Fibroblast of mammary gland (primary cell): ENCODE measurements around the gene FBLN2.

Experiments used
- DNase-seq: peaks from one replicate; pipeline ENCODE4 v3.0.0-alpha.2; 2010; ENCODE audit warnings: low read depth
- H3K4me3 ChIP-seq: 2 replicates; pipeline ENCODE4 v1.5.1; 2011; ENCODE audit warnings: low read depth, mild to moderate bottlenecking, low read length, moderate library complexity; ENCODE audit not compliant: control insufficient read depth
- CTCF ChIP-seq: conservative IDR thresholded peaks from 2 replicates; pipeline ENCODE4 v1.5.1; 2011; ENCODE audit warnings: low read depth, low read length, inconsistent platforms; ENCODE audit not compliant: control insufficient read depth, insufficient read depth

FBLN2 gene

DNA sequence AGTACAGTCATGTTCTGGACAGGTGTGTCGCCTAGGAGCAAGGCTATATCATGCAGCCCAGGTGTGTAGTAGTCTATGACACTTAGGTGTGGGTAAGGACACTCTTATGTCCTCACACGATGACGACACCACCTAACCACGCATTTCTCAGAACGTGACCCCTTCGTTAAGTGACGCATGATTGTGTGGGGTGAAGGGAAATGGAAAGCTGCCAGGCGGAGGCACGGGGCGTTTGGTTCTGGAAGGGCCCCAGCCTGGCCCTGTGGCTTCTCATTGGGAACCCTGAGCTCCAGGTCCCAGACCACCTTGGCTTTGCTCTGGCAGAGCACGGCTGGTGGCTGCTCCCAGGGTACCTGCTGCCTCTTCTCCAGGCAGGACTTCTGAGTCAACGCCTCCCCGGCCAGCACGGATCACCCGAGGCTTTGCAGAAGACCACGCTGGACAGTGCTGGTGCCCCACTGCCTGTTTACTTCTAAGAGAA, 39.3 kb downstream of the FBLN2 start:
- no peak for TF ChIP-seq CTCF
- DNase-seq = no peak
- no peak overlapping the region for H3K4me3 ChIP-seq

- no peak overlapping the region for H3K4me3 ChIP-seq
- DNase-seq = no peak
- TF ChIP-seq CTCF = no peak
Observed at GRCh38 chr3:13588993-13589392, 40.1 kb downstream of the FBLN2 start.

DNA sequence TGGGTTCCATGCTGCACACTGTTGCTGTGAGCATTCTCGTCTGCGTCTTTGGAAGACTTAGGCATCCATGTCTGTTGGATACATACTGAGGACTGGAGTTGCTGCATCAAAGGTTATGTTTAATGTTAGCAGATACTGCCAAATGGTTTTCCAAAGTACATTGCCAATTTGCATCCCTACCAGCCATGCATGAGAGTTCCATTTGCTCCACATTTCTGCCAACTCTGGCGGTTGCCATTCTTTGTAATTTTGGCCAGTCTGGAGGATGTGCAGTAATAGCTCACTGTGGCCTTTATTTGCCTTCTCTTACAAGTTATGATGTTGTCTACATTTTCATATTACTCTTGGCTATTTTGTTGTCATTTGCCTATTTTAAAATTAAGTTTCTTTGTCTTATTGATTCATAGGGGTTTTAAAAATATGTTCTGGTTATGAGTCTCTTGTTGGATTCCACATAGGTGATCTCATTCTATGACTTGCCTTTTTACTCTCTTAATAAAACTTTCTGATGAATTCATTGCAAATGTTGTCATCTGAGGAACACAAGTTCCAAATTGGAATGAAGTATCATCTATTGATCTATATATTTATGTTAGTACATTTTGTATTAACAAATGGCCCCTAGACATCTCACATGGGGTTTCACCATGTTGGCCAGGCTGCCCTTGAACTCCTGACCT, 42.1 kb downstream of the FBLN2 start:
- no peak for DNase-seq
- TF ChIP-seq CTCF = no peak
- H3K4me3 ChIP-seq = no peak overlapping the region

GRCh38 chr3:13593615-13594014, 44.7 kb downstream of the FBLN2 start:
- no peak for DNase-seq
- no peak for TF ChIP-seq CTCF
- H3K4me3 ChIP-seq = no peak overlapping the region

GRCh38 chr3:13594146-13594545, 45.2 kb downstream of the FBLN2 start:
- no peak overlapping the region for H3K4me3 ChIP-seq
- TF ChIP-seq CTCF = no peak
- no peak for DNase-seq

DNA sequence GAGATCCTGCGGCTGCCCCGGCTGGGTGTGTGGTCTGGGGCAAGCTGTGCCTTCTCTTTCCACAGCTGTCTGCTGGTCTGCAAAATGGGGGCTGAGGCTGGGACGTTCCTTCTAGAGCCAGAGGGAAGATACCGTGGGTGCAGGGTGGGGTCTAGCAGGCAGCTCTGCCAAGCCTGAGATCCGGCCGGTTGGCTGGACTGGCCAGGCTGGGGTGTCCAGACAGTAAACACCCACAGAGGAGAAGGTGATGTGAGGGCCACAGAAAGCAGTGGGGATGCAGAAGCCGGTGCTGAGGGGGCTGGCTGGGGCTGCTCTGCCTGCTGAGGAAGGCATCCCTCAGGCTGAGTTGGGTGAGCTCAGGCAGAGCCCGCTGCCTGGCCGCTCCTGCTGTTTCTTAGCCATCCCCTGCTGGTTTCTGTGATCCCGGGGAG, 46.1 kb downstream of the FBLN2 start:
- no peak overlapping the region for H3K4me3 ChIP-seq
- no peak for DNase-seq
- TF ChIP-seq CTCF = no peak
